ENCODE data around the gene TBX2. TPM values are rescaled to one million over a fixed set of nuclear protein-coding genes. Genes with fewer than 3 reads are reported as not detected.

Gene TBX2
- total RNA-seq: 1 to 10 TPM; 5.0 to 5.3 TPM

DNA sequence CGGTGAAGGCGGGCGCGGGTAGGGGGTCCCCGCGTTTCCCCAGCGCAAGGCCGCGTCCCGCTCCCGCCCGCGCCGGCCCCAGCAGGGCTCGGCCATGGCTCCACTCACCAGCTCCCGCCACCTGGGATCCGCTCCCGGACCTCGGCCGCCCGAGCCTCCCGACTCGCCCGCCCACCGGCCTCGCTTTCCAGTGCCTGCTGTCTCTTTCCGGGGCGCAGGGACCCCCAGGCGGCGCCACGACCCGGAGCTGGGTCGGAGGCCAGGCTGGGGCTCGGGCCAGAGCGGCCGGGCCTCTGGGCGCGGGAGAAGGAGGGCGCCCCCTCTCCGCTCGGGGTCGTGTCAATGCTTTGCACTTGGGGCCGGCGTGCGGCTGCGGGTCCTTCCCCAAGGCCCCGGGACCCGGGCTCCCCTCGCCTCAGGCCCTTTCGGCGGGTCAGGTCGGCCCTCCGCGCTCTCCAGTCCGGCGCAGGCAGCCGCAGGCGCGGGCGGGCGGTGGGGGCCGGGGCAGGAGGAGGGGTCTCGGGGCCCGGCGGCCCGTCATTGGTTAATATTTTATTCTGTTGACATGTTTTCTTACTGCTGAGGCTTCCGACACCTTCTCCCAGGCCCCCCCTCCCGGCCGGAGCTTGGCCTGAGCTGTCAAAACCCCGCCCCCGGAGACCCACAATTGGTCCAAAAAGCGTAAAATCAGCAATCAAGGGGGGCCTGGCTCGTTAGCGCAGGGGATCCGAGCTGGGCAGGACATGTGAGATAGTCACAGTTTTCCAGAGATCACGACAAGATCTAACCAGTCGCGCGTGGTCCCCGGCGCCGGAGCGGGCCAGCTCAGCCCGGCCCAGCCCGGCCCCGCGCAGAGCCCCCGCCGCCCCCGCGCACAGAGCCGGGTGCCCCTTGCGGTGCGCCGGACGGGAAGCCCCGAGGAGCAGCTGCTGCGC lies at the start of gene TBX2:
TSS of gene TBX2 (plus strand) at position 713 of the 935 bp plus-strand sequence. CDS start 334 bp downstream, outside the sequence.
- H3K27ac ChIP-seq: peak within 1 kb of the TSS; percentile 53
- no peaks in the 10 kb centered on the region for H3K36me3 ChIP-seq
- intact Hi-C loops (cut with DNase I): no loop called here
- H3K9me3 ChIP-seq: no peaks in the 10 kb centered on the region
- DNase-seq: peak; percentile 50
- H3K27me3 ChIP-seq: peaks cover 82% of the 10 kb centered on the region
- peaks cover 8% of the 10 kb centered on the region for H3K4me1 ChIP-seq
- H3K9ac ChIP-seq (ENCODE audit: low read depth in 2 of 2, low read length in 2 of 2): peak within 1 kb of the TSS in 1 of 2 donors; percentile 69
- TF ChIP-seq, protein P1, sequence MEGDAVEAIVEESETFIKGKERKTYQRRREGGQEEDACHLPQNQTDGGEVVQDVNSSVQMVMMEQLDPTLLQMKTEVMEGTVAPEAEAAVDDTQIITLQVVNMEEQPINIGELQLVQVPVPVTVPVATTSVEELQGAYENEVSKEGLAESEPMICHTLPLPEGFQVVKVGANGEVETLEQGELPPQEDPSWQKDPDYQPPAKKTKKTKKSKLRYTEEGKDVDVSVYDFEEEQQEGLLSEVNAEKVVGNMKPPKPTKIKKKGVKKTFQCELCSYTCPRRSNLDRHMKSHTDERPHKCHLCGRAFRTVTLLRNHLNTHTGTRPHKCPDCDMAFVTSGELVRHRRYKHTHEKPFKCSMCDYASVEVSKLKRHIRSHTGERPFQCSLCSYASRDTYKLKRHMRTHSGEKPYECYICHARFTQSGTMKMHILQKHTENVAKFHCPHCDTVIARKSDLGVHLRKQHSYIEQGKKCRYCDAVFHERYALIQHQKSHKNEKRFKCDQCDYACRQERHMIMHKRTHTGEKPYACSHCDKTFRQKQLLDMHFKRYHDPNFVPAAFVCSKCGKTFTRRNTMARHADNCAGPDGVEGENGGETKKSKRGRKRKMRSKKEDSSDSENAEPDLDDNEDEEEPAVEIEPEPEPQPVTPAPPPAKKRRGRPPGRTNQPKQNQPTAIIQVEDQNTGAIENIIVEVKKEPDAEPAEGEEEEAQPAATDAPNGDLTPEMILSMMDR (IDR thresholded peaks at IDR 0.05): no peak
- peak within 1 kb of the TSS; percentile 33 for H3K4me3 ChIP-seq

DNA sequence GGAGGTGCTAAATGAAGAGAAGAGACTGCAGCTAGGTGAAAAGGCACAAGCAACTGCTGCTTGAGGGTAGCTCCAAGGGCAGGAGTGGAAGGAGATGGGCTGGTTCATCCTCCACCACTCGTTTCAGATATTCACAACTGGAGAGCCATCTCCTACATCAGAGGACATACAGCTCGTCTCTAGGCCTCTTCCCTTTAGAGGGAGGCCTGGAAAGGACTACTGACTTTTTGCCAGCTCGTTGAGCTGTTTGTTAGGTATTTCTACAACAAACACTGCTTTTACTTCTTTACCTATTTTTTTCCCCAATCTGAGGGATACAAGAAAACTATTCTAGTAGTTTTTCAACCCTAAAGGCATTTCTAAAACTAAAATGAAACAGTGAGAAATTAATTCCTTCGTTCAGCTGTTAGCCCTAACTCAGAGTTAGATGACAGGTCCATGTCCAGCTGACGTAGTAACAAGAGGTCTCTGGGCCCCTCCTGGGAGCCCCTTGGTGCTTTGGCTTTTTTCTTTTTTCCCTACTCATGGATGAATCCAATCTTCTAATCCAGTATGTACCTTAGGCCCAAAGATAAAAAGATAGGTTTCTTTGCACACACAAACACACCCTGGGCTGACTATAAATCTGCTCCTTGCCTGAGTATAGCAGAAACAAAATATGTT lies 47.8 kb upstream of the TBX2 start:
- H3K9ac ChIP-seq (ENCODE audit: low read depth in 2 of 2, low read length in 2 of 2): no peak overlapping the region
- TF ChIP-seq, protein P1 (IDR thresholded peaks at IDR 0.05): no peak
- no peaks in the 10 kb centered on the region for H3K9me3 ChIP-seq
- DNase-seq: no peak
- no peaks in the 10 kb centered on the region for H3K27me3 ChIP-seq
- H3K27ac ChIP-seq: no peak overlapping the region
- intact Hi-C loops (cut with DNase I): no loop called here
- H3K4me1 ChIP-seq: no peaks in the 10 kb centered on the region
- no peaks in the 10 kb centered on the region for H3K36me3 ChIP-seq
- no peak overlapping the region for H3K4me3 ChIP-seq

DNA sequence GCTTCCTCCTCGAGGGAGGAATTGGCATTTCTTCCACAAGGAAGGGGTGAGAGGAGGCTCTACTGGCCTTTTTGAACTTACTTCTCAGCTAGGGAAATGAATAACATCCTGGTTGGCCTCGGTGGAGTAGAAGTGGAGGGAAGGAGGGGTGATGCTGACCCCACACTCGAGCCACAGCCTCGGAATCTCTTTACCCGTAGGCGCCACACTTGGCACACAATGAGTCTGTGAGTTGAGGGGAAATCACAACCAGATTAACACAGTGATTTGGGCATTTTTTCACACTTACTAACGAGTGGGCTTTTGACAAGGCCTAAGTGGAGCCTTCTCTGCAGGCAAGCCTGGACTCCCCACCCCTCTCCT lies 47.3 kb upstream of the TBX2 start:
- Histone ChIP-seq H3K9me3 (no peaks in the 10 kb centered on the region), H3K9ac (ENCODE audit: low read depth in 2 of 2, low read length in 2 of 2) (no peak overlapping the region), H3K4me1 (no peaks in the 10 kb centered on the region), H3K27me3 (no peaks in the 10 kb centered on the region), H3K4me3 (no peak overlapping the region), H3K36me3 (no peaks in the 10 kb centered on the region), H3K27ac (no peak overlapping the region)
- no peak for DNase-seq
- TF ChIP-seq, protein P1 (IDR thresholded peaks at IDR 0.05): no peak
- intact Hi-C loops (cut with DNase I): no loop called here

DNA sequence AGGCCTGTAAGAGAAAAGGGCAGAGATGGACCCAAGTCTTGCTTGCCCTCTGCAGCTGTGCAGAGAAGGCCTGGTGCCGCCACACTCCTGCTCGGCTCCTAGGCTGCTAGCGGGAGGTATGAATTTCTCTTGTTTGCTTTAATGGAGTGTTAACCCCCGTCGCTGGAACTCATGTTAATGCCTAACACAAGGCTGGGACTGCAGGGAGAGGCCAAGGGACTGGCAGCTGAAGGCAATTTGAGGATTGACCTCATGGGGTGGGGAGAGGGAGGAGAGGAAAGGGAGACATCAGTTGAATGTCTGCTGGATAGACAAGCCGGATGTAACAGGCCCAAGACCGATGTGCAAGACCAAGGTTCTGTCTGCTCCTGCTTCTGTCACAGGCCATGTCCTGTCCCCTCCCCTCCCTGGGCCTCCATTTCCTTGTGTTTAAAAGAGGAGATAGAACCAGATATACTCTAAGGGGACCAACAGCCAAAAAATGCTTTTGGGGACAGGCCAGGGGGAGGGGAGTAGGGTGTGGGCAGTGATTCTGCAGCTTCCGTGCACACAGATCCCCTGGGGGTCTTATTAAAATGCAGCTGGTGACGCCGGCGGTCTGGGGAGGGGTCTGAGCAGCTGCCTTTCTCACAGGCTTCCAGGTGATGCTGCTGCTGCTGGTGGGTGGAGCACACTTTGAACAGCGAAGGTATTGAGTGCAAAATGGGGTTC lies 46.7 kb upstream of the TBX2 start:
- H3K4me3 ChIP-seq: no peak overlapping the region
- no peak overlapping the region for H3K27ac ChIP-seq

DNA sequence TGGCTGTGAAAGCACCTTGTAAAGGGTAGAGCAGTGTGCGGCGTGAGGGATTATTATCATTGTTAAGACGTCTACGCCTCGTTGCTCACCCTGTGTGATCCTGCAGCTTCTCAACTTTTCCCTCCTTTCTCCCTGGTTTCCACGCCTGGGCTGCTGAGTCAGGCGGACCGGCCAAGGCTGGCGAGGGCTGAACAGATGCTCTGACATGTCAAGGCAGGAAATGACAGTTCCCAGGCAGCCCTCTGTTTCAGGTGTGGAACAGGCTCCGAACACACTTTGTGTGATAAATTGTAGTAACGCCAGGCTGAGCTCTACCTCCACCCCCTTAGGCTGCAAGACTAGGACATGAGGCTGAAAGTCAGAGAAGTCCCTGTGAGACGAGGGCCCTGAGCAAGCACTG lies 46.0 kb upstream of the TBX2 start:
- TF ChIP-seq, protein P1 (IDR thresholded peaks at IDR 0.05): no peak
- H3K36me3 ChIP-seq: no peaks in the 10 kb centered on the region
- H3K9ac ChIP-seq (ENCODE audit: low read depth in 2 of 2, low read length in 2 of 2): no peak overlapping the region
- DNase-seq: no peak
- no peaks in the 10 kb centered on the region for H3K9me3 ChIP-seq
- H3K27ac ChIP-seq: no peak overlapping the region
- H3K4me1 ChIP-seq: no peaks in the 10 kb centered on the region
- H3K27me3 ChIP-seq: no peaks in the 10 kb centered on the region
- no peak overlapping the region for H3K4me3 ChIP-seq
- intact Hi-C loops (cut with DNase I): no loop called here

More for the DNA sequence above, 46.7 kb upstream of the TBX2 start:
- DNase-seq: no peak
- Histone ChIP-seq H3K4me1 (no peaks in the 10 kb centered on the region), H3K9ac (ENCODE audit: low read depth in 2 of 2, low read length in 2 of 2) (no peak overlapping the region), H3K9me3 (no peaks in the 10 kb centered on the region), H3K36me3 (no peaks in the 10 kb centered on the region), H3K27me3 (no peaks in the 10 kb centered on the region)
- intact Hi-C loops (cut with DNase I): no loop called here
- TF ChIP-seq, protein P1 (IDR thresholded peaks at IDR 0.05): no peak

All from colonic mucosa (tissue), 4 donors.